Neural progenitor cell (in vitro differentiated cells): ENCODE results near the gene VPS26C.

Source experiments
- CTCF ChIP-seq: fragments of 200-600 bp; sonication (generic); IDR thresholded peaks from 2 replicates; pipeline ENCODE4 v1.5.1; 2017; ENCODE audit warnings: antibody characterized with exemption, mild to moderate bottlenecking
- EZH2phosphoT487 ChIP-seq: fragments of 200-600 bp; sonication (generic); IDR thresholded peaks from 2 replicates; pipeline ENCODE4 v1.6.1; 2017; ENCODE audit warnings: antibody characterized with exemption

DNA sequence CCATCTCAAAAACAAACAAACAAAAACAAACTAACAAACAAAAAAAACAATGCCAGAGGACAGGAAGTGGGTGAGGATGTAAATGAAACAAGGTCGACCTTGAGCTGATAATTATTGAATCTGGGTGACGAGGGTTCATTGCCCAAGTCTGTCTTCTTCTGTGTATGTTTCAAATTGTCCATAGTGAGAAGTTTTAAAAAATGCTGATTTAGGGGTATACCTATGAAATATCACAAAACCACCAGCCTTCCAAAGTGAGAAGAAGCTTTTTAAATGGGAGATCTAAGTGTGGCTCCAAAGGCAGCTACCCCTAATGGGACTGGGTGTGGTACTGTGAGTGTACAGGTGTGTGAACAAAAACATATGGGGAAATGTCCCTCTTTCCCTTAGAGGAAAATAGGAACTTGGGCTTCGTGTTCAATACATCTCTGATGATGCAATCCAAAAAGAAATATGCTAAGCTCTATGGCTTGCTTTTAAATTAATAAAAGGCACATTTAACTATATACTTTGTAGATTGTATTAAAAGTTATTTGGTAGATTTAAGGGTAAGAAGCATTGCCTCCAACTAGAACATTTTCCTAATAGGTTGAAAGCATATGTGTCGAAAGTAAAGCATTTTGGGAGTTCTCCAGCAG lies 33.1 kb upstream of the VPS26C start:
- TF ChIP-seq EZH2phosphoT487 (no peak), CTCF (no peak)
